NCI-H128 (cell line): Measurements from ENCODE around the gene WNK2.
A peak's percentile ranks its signal among the peaks of the same experiment; 100 is the strongest.
"Not testable (repeated sequence)": the region's sequence is repeated elsewhere in the genome, so short reads cannot be mapped to it uniquely, and the experiment has no call there.

Experiments used
- DNase-seq: peaks from one replicate; lab custom pipeline; 2025; ENCODE audit not compliant: unreplicated experiment; lab: John Stamatoyannopoulos, UW

The WNK2 gene

DNA sequence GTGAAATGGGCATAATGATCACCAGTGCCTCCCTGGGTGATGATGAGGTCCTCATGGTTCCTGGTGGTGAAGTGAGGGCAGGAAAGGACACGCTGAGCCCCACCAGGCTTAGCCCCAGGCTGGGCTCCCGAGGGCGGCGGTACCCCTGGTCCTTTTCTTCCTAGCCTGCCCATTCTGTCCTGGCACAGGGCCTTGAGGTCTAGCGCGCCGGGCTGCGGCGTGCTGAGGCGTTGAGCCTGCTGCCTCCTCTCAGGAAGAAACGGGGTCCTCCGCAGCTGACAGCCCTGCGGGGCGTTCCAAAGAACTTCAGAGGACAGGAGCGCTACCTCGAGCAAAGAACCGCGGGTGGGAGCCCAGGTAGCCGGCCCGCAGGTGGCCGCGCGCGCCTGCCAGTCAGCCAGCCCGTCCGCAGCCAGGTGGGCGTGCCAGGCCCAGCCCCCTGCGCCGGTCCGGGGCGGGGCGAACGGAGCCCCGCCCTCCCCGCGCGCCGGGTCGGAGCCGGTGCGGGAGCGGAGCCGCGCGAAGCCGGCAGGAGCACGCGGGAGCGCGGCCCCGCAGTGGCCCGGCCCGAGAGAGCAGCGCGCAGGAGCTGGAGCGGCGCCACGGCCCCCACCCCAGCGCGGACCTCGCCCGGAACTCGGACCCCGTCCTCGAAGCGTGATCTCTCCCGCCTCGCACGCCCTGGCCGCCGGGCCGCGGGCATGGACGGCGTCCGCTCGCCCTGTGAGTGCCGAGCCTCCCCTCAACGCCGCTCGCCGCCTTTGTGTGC lies at the start of gene WNK2:
Gene WNK2 (plus strand): TSS at position 477 of the 769 bp plus-strand sequence. CDS start 791 bp downstream, outside the sequence.
- peak; percentile 43 for DNase-seq

GRCh38 chr9:93134740-93135444 lies 49.0 kb upstream of the WNK2 start:
- no peak for DNase-seq

DNA sequence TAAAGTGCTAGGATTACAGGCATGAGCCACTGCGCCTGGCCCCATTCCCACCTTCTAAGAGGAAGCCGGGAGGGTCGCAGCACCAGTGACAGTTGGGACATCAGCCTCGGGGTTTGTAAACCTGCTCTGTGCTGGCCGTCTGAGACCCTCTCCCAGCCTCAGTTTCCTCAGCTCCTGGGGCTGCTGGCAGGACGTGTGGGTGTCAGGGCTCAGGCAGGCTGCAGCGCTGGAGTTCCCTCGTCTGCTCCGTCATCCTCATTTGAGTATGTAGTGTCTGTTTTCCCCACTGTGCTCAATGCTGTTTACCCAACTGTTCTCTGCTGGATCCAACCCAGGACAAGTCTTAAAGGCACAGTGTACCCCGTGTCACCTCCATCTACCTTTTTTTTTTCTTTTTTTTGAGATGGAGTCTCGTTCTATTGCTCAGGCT lies 47.9 kb upstream of the WNK2 start:
- no peak for DNase-seq

DNA sequence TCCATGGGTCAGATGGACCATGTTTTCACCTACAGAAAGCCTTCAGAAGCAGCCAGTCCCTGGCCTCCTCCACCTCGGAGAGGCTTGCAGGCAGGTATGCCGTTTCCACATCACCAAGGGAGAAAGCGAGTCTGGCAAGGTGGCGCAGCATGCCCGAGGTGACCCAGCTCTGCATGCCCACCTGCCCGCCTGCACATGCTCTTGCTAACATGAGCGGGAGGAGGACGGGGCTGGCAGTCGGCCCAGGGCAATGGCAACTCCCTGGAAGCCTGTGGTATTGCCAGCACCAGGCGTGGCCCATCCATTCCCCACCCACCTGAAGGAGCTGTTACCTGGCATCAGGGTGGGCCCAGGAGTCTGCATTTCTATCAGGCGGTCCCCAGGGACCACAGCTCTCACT lies 46.6 kb upstream of the WNK2 start:
- no peak for DNase-seq

DNA sequence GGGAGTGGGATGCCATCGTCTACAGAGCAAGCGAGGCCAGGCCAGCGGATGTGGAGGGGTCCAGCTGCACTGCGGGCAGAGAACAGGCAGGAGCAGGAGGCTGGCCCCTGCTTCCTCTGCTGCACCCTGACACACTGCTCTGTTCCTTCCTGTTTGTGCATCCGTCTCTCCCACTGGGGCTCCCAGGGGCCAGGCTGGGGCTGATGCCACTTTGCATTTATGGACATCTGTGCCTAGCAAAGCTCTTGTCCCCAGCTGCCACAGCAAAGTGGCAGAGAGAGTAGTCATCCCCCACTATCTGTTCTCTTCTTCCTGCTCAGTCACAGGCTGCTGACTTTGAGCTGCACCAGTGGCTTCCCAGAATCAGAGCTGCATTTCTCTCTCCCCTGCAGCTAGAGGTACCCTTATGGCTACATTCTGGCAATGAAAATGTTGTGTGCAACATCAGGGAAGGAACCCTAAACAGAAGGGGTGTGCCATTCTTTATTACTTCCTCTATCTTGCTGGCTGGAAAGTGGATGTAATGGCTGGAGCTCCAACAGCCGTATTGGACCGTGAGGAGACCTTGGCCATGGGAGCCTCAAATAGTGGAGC lies 45.7 kb upstream of the WNK2 start:
- no peak for DNase-seq

GRCh38 chr9:93139365-93140182 lies 44.4 kb upstream of the WNK2 start:
- DNase-seq: no peak

DNA sequence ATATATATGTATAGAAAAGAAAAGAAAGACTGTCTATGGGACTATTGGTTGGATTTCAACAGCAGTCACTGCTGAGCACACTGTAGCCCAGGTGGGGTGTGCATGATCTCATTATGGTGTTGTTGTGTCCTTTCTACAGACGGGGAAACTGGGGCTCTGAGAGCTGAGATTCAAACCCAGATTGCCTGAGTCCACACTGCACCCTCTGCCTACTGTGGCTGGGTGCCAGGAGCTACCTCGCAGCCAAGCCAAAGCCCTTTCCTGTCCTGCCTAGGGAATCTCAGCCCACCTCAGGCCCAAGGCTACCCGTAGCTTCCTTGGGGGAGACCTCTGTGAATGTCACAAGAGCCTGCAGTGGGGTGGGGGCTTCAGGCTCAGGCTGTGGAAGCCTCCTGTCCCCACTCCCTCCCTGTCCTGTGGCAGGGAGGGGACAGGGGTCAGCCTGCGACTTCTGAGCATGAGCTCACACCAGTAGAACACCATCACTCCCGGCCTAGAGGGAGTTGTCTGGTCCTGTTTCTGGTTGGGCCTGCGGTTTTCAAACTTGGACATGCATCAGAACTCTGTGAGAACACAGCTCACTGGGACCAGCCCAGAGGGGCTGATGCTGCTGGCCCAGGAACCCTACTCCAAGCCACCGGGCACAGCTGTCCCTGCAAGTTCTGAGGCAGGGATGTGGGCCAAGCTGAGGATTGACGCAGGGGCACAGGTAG lies 42.0 kb upstream of the WNK2 start:
- no peak for DNase-seq

DNA sequence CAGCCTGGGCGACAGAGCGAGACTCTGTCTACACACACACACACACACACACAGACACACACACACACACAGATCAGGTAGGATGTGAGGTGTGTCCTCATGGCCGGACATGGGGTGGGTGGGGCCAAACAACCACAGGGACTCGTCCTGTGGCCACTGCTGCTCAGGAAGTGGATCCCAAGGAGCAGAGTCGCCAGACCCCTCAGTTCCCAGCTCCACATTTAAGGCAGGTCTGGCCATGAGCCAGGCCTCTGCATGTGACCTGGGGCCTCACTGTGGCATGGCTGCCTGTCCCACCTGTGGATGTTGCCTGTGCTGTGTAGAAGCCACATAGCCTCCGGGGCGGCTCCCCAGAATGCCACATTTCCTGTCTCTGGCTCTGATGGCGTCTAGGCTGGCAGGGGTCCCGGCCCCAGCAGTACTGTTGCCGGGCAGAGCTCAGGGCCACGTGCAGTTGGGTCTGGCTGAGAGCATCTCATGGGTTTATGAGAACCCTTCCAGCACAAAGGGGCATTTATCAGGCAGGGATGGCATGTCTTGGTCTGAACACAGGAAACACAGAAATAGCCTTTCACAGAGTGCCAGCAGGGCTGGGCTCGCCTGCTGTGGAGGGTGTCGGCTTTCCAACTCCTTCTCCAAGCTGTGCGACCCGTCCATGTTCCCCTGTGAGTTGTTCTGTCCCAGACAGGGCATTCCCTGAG lies 40.0 kb upstream of the WNK2 start:
- DNase-seq: no peak

DNA sequence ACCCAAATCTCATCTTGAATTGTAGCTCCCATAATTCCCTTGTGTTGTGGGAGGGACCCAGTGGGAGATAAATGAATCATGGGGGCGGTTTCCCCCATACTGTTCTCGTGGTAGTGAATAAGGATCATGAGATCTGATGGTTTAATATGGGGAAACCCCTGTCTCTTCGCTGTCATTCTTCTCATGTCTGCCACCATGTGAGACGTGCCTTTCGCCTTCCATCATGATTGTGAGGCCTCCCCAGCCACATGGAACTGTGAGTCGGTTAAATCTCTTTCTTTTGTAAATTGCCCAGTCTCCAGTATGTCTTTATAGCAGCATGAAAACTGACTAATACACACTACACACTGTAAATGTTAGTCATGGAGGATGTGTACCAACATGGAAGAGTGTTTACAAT lies 37.2 kb upstream of the WNK2 start:
- not testable (repeated sequence) for DNase-seq

- no peak for DNase-seq
These were observed 36.3 kb upstream of the WNK2 start for GRCh38 chr9:93147632-93148031.

GRCh38 chr9:93148721-93149120 lies 35.2 kb upstream of the WNK2 start:
- no peak for DNase-seq

DNA sequence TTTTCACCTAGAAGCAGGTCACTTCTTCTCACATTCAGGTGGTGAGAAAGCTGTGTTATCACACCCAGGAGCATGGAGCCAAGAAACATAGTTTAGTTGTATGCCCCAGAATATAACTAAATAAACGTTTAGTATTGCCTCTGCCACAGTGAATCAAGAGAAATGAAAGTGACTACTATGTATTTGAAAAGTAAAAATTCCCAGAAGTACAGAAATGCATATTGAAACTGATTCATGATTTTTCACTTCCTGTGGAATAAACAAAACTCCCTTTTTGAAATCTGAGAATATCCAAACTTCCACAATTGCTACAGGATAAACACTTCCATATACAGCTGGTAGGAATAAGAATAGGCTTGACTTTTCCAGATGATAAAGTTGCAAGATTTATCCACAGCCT lies 34.6 kb upstream of the WNK2 start:
- DNase-seq: no peak

DNA sequence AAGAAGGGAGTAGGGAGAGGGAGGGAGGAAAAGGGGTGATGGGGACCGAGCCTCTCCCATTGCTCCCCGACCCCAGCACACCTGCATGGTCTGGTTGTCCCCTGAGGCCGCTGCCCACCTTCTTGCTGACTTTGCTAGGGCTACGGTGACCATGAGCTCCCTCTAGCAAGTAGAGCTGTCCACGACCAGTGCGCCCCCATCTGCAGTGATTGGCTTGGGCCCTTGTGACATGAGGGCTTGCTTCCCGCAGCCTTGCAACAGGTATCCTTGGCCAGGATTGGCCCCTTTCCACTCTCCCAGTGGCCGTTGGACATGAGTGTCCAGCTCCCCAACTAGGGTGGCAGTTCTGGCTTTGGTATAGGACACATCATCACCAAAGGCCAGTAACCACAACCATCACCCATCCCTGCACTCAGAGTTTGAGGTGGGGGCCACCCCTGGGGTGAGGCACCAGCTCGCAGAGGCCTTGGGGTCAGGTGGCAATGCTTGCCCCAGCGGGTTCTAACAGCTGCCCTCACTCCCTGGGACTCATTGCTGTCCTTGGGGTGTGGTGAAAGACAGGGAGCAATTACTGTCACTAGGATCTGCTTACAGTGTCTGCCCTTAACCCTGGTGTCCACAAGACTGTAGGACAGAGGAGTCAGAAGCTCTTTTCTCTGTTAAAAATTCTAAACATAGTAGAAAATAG lies 32.7 kb upstream of the WNK2 start:
- DNase-seq: no peak

GRCh38 chr9:93154293-93154903 lies 29.5 kb upstream of the WNK2 start:
- DNase-seq: peak; percentile 35

DNA sequence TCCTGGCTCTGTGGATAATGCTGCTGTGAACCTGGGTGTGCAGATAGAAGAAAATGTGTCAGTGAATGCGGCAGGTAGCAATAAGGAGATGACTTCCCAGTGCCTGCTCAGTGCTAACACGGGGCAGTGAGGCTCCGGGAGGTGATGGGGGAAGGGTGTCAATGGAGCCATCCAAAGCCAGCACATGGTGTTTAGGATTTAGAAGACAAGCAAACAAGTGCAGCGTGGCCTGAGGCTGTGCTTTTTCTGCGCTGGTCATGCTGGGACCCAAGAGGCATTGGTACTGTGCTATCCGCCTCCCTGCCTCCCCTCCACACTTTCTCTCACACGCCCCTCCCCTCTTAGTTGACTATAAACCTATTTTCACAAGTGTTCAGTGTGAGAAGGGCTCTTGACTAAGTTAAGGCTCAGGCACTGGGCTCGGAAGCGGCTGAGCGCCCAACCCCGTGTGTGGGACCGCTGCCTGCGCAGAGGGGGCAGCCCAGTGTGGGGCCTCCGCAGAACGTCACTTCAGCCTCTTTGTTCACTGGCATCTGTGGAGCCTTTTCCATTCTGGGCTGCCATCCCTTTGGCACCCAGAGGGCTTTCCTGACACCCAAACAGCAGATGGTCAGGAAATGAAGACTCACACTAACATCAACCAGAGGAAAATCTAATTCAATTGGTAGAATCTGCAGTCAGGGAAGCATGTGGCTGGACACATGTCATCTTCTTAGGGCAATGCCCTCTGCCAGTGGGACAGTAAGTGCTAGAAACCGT lies 28.0 kb upstream of the WNK2 start:
- no peak for DNase-seq

DNA sequence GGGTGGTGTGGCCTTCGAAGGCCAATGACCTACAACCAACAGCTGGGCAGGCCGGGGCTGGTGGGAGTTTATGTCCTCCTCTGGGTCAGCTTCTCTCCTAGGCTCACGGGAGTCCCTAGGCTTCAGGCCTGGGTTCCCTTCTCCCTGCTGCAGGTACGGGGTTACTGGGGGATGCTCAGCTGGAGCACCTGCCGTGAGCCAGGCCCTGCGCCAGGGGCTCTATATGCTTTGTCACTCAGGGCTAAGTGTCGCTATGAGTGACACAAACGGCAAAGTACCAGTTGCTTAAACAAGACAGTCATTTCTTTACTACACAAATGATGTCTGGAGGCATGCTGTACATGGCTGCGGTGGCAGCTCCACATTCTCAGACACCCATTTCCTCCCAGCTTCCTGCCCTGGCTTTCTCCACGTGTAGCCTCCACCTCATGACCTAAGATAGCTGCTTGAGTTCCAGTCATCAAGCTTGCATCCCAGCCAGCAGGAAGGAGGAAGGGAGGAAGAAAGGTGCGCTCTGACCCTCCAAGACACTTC lies 27.4 kb upstream of the WNK2 start:
- no peak for DNase-seq

- peak; percentile 34 for DNase-seq
These were observed 24.1 kb upstream of the WNK2 start for GRCh38 chr9:93159601-93160471.
